H9 (cell line): Measurements from ENCODE around the gene FHOD3. TPM values are rescaled to one million over a fixed set of nuclear protein-coding genes. Genes with fewer than 3 reads are reported as not detected.

Experiments
- DNase-seq: peaks from one replicate; pipeline ENCODE4 v3.0.0-alpha.2; 2017
- H2AFZ ChIP-seq: one replicate; pipeline ENCODE4 v1.6.1; 2013; ENCODE audit warnings: mild to moderate bottlenecking, low read length, control low read depth, moderate library complexity
- H2AK5ac ChIP-seq: 2 replicates; pipeline ENCODE4 v1.6.1; 2013; ENCODE audit warnings: low read length, control low read depth, mixed read lengths; ENCODE audit not compliant: insufficient read length
- H2BK120ac ChIP-seq: one replicate; pipeline ENCODE4 v1.6.1; 2013; ENCODE audit warnings: low read depth, mild to moderate bottlenecking, low read length, control low read depth, inconsistent platforms; ENCODE audit not compliant: poor library complexity, severe bottlenecking
- H2BK12ac ChIP-seq: 2 replicates; pipeline ENCODE4 v1.6.1; 2013; ENCODE audit warnings: low read length, control low read depth, mixed read lengths, low read depth; ENCODE audit not compliant: insufficient read length
- H2BK15ac ChIP-seq: 2 replicates; pipeline ENCODE4 v1.6.1; 2013; ENCODE audit warnings: low read depth, low read length, control low read depth
- H2BK20ac ChIP-seq: one replicate; pipeline ENCODE4 v1.6.1; 2013; ENCODE audit warnings: low read depth, mild to moderate bottlenecking, low read length, control low read depth, inconsistent platforms; ENCODE audit not compliant: poor library complexity, severe bottlenecking
- H2BK5ac ChIP-seq: 2 replicates; pipeline ENCODE4 v1.6.1; 2013; ENCODE audit warnings: low read length, control low read depth, mixed read lengths; ENCODE audit not compliant: insufficient read length
- H3K14ac ChIP-seq: 2 replicates; pipeline ENCODE4 v1.6.1; 2013; ENCODE audit warnings: low read length, control low read depth; ENCODE audit not compliant: insufficient read depth
- H3K18ac ChIP-seq: 2 replicates; pipeline ENCODE4 v1.6.1; 2013; ENCODE audit warnings: low read depth, mild to moderate bottlenecking, mixed read lengths, low read length, control low read depth; ENCODE audit not compliant: insufficient read length
- H3K23ac ChIP-seq: 2 replicates; pipeline ENCODE4 v1.6.1; 2013; ENCODE audit warnings: low read length, control low read depth, mixed read lengths, low read depth; ENCODE audit not compliant: insufficient read length
- H3K23me2 ChIP-seq: 2 replicates; pipeline ENCODE4 v1.6.1; 2013; ENCODE audit warnings: low read depth, mild to moderate bottlenecking, mixed read lengths, low read length, control low read depth; ENCODE audit not compliant: insufficient read length, poor library complexity, severe bottlenecking
- H3K27ac ChIP-seq: 2 replicates; pipeline ENCODE4 v1.5.1; 2013; ENCODE audit warnings: low read length, control low read depth, mixed read lengths, low read depth; ENCODE audit not compliant: insufficient read length
- H3K27me3 ChIP-seq: 2 replicates; pipeline ENCODE4 v1.6.1; 2013; ENCODE audit warnings: low read length, control low read depth, inconsistent platforms; ENCODE audit not compliant: insufficient read depth
- H3K4ac ChIP-seq: 2 replicates; pipeline ENCODE4 v1.6.1; 2013; ENCODE audit warnings: low read depth, mild to moderate bottlenecking, control low read depth, inconsistent platforms, low read length, moderate library complexity
- H3K4me1 ChIP-seq: 2 replicates; pipeline ENCODE4 v1.6.1; 2013; ENCODE audit warnings: low read length, control low read depth, inconsistent platforms; ENCODE audit not compliant: insufficient read depth
- H3K4me2 ChIP-seq: 2 replicates; pipeline ENCODE4 v1.6.1; 2013; ENCODE audit warnings: low read length, control low read depth, mixed read lengths; ENCODE audit not compliant: insufficient read length, insufficient read depth
- H3K56ac ChIP-seq: 2 replicates; pipeline ENCODE4 v1.6.1; 2013; ENCODE audit warnings: low read depth, mild to moderate bottlenecking, mixed read lengths, low read length, control low read depth; ENCODE audit not compliant: insufficient read length
- H3K79me1 ChIP-seq: 2 replicates; pipeline ENCODE4 v1.6.1; 2013; ENCODE audit warnings: low read depth, mild to moderate bottlenecking, moderate library complexity, low read length, control low read depth, inconsistent platforms; ENCODE audit not compliant: insufficient read depth, poor library complexity, severe bottlenecking
- H3K79me2 ChIP-seq: 2 replicates; pipeline ENCODE4 v1.6.1; 2013; ENCODE audit warnings: low read length, control low read depth, inconsistent platforms; ENCODE audit not compliant: insufficient read depth
- H3K9ac ChIP-seq: 2 replicates; pipeline ENCODE4 v1.6.1; 2013; ENCODE audit warnings: low read length, control low read depth, mixed read lengths; ENCODE audit not compliant: insufficient read length; ENCODE audit errors: extremely low read depth
- H3K9me3 ChIP-seq: one replicate; pipeline ENCODE4 v1.6.1; 2013; ENCODE audit warnings: low read depth, low read length, inconsistent platforms; ENCODE audit not compliant: control insufficient read depth
- H3T11ph ChIP-seq: one replicate; pipeline ENCODE4 v1.6.1; 2013; ENCODE audit warnings: mild to moderate bottlenecking, low read length, control low read depth, inconsistent platforms
- H4K20me1 ChIP-seq: one replicate; pipeline ENCODE4 v1.6.1; 2013; ENCODE audit not compliant: control insufficient read depth, insufficient read length, insufficient read depth
- H4K5ac ChIP-seq: 2 replicates; pipeline ENCODE4 v1.6.1; 2013; ENCODE audit warnings: low read depth, mild to moderate bottlenecking, mixed read lengths, low read length, control low read depth; ENCODE audit not compliant: insufficient read length
- H4K8ac ChIP-seq: replicated peaks from 2 replicates; pipeline ENCODE4 v1.6.1; 2013; ENCODE audit warnings: low read length, control low read depth, mixed read lengths, low read depth; ENCODE audit not compliant: insufficient read length
- H4K91ac ChIP-seq: 2 replicates; pipeline ENCODE4 v1.6.1; 2013; ENCODE audit warnings: low read depth, mild to moderate bottlenecking, moderate library complexity, mixed read lengths, low read length, control low read depth; ENCODE audit not compliant: insufficient read length
- H3K27ac Mint-ChIP-seq, 3 experiments: 2 replicates in 2 of 3; 3 replicates in 1 of 3; pipeline ENCODE4 v1.8.0; 2020 to 2021; ENCODE audit warnings: mixed read lengths in 3 of 3, mild to moderate bottlenecking in 1 of 3, moderate library complexity in 1 of 3
- H3K27me3 Mint-ChIP-seq: 2 replicates; pipeline ENCODE4 v1.8.0; 2021; ENCODE audit warnings: low read depth, mild to moderate bottlenecking, moderate library complexity, mixed read lengths
- H3K36me3 Mint-ChIP-seq, 3 experiments: 2 replicates in 2 of 3; 3 replicates in 1 of 3; pipeline ENCODE4 v1.8.0; 2020 to 2021; ENCODE audit warnings: low read depth in 3 of 3, mixed read lengths in 3 of 3; ENCODE audit not compliant: insufficient read depth in 1 of 3
- H3K4me1 Mint-ChIP-seq, 2 experiments: 2 replicates each; pipeline ENCODE4 v1.8.0; 2020; ENCODE audit warnings: mixed read lengths in 2 of 2
- H3K4me3 Mint-ChIP-seq, 2 experiments: 2 replicates in 1 of 2; 3 replicates in 1 of 2; pipeline ENCODE4 v1.8.0; 2020 to 2021; ENCODE audit warnings: mild to moderate bottlenecking in 2 of 2, mixed read lengths in 2 of 2, moderate library complexity in 1 of 2
- H3K9me3 Mint-ChIP-seq, 2 experiments: 2 replicates in 1 of 2; 3 replicates in 1 of 2; pipeline ENCODE4 v1.8.0; 2020; ENCODE audit warnings: mild to moderate bottlenecking in 2 of 2, mixed read lengths in 2 of 2, moderate library complexity in 1 of 2
- WGBS: extraction: QIAGEN DNeasy Blood & Tissue Kit; methylation state at CpG from one replicate; pipeline ENCODE4 v1.1.7; 2013; ENCODE audit warnings: missing lambda C conversion rate, low lambda C conversion rate, mixed read lengths; ENCODE audit not compliant: insufficient read length; ENCODE audit errors: extremely low coverage; 5-methylcytosine and 5-hydroxymethylcytosine counted together
- total RNA-seq: library from RNA; stranded (reverse); gene quantifications from 2 replicates; pipeline ENCODE4 v1.2.1, GENCODE V29; 2021
- TF ChIP-seq, protein P1 (sequence below): fragments of 200-600 bp; sonication (generic); conservative IDR thresholded peaks from 3 replicates; pipeline ENCODE4 v1.8.0; 2021; ENCODE audit warnings: antibody characterized with exemption, mild to moderate bottlenecking

FHOD3 gene
- total RNA-seq, 1 experiment from 2014 or later: 8.0 TPM

GRCh38 chr18:36456622-36457021 lies 159.1 kb downstream of the FHOD3 start:
- TF ChIP-seq, protein P1, sequence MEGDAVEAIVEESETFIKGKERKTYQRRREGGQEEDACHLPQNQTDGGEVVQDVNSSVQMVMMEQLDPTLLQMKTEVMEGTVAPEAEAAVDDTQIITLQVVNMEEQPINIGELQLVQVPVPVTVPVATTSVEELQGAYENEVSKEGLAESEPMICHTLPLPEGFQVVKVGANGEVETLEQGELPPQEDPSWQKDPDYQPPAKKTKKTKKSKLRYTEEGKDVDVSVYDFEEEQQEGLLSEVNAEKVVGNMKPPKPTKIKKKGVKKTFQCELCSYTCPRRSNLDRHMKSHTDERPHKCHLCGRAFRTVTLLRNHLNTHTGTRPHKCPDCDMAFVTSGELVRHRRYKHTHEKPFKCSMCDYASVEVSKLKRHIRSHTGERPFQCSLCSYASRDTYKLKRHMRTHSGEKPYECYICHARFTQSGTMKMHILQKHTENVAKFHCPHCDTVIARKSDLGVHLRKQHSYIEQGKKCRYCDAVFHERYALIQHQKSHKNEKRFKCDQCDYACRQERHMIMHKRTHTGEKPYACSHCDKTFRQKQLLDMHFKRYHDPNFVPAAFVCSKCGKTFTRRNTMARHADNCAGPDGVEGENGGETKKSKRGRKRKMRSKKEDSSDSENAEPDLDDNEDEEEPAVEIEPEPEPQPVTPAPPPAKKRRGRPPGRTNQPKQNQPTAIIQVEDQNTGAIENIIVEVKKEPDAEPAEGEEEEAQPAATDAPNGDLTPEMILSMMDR: no peak
- WGBS: no CpG with 5 or more reads among the region's 1 CpG

More at GRCh38 chr18:36456622-36457021, 159.1 kb downstream of the FHOD3 start:
- no peak for DNase-seq
- Histone ChIP-seq H3K79me2 (no peaks in the 10 kb centered on the region), H4K8ac (no peak overlapping the region), H2AFZ (no peak overlapping the region), H3K4me2 (no peak overlapping the region), H3K23ac (no peak overlapping the region), H2BK120ac (no peak overlapping the region), H3K79me1 (no peaks in the 10 kb centered on the region), H2BK20ac (no peak overlapping the region), H4K91ac (no peak overlapping the region), H3K4me1 (peaks cover 6% of the 10 kb centered on the region), H2BK15ac (no peak overlapping the region), H3K9ac (no peak overlapping the region), H4K5ac (no peak overlapping the region), H3K18ac (no peak overlapping the region), H2BK12ac (no peak overlapping the region), H3K27me3 (no peaks in the 10 kb centered on the region), H3K23me2 (no peaks in the 10 kb centered on the region), H3T11ph (no peak overlapping the region), H3K9me3 (no peaks in the 10 kb centered on the region), H2AK5ac (no peak overlapping the region), H3K56ac (no peak overlapping the region), H3K27ac (no peak overlapping the region), H3K14ac (no peak overlapping the region), H3K4ac (no peak overlapping the region), H4K20me1 (no peaks in the 10 kb centered on the region), H2BK5ac (no peak overlapping the region)
- Mint-ChIP-seq H3K4me3 (no peak overlapping the region), H3K4me1 (peaks cover 27 to 43% of the 10 kb centered on the region in 2 experiments), H3K27me3 (no peaks in the 10 kb centered on the region), H3K36me3 (no peaks in the 10 kb centered on the region; a peak in 1 of 7 replicates), H3K9me3 (no peaks in the 10 kb centered on the region), H3K27ac (no peak overlapping the region)
